ENCODE results near the gene ZNF774. TPM values are rescaled to one million over a fixed set of nuclear protein-coding genes. Genes with fewer than 3 reads are reported as not detected.

The ZNF774 gene
- total and polyA plus RNA-seq, 9 donors, result 0.83 to 4.3 (median 2.4) TPM

DNA sequence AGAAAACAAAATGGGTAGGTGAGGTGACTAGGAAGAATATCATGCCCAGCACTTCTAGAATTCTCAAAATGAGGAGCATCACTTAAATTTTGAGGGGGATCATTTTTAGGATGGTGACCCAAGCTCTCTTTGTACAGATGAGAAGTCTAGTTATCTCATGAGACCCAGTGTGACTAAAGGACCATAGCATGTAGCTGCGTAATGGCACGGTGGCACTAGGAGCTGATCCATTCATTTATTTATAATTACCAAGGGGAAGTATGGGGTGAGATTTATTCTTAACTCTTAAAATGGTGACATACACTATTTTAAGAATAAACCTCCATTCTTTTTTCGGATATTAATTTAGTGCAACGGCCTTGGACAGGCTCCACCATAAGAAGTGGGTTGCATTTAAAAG is 44.2 kb downstream of the ZNF774 start:
- no peak overlapping the region for H3K4me3 ChIP-seq
- 74 to 82% (median 79%) methylated on average over 4 of the region's 4 CpGs for WGBS, 3 donors
- no peak for DNase-seq
- TF ChIP-seq POLR2A (IDR thresholded peaks at IDR 0.05) (no peak), EP300 (IDR thresholded peaks at IDR 0.05) (no peak)
- TF ChIP-seq, protein P1, sequence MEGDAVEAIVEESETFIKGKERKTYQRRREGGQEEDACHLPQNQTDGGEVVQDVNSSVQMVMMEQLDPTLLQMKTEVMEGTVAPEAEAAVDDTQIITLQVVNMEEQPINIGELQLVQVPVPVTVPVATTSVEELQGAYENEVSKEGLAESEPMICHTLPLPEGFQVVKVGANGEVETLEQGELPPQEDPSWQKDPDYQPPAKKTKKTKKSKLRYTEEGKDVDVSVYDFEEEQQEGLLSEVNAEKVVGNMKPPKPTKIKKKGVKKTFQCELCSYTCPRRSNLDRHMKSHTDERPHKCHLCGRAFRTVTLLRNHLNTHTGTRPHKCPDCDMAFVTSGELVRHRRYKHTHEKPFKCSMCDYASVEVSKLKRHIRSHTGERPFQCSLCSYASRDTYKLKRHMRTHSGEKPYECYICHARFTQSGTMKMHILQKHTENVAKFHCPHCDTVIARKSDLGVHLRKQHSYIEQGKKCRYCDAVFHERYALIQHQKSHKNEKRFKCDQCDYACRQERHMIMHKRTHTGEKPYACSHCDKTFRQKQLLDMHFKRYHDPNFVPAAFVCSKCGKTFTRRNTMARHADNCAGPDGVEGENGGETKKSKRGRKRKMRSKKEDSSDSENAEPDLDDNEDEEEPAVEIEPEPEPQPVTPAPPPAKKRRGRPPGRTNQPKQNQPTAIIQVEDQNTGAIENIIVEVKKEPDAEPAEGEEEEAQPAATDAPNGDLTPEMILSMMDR (IDR thresholded peaks at IDR 0.05), result no peak
- H3K27ac ChIP-seq, result no peak overlapping the region
- no peaks in the 10 kb centered on the region for H3K9me3 ChIP-seq
- peaks cover 8% of the 10 kb centered on the region for H3K4me1 ChIP-seq (ENCODE audit: insufficient read depth)
- intact Hi-C loops (cut with DNase I), result no loop called here
- no peaks in the 10 kb centered on the region for H3K27me3 ChIP-seq
- no peaks in the 10 kb centered on the region for H3K36me3 ChIP-seq

DNA sequence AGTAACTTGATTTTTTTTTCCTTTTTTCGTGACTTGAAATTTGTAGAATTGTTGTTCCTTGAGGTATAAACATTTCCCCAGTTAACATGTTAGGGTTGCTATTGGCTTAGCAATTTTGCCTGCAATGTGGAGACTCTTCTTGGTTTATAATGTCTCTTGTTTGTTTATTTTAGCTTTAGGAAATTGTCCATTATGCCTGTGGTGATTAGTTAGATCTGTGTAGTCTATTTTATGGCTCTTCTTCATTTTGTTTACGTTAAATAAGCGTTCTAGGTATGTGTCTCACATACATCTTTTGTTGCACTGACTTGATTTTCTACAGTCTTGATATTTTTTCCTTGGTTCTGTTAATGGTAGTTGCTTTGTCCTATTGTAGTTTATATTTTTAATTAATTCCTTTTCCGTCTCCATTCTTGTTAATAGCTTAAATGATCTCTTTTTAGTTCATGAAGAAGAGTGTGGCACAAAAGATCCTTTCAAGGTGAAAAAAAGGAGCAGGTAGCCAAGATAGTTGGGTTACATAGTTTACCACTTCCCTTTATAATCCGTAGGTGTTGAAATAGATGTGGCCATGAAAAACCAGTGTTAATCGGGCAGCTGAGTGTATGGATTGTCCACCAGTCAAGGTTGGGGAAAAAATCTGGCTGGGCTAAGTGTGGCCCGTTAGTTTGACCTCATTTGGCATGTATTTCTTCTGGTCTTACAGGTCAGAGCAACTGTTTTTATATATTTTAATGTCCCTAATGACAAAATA is 48.1 kb downstream of the ZNF774 start:
- Histone ChIP-seq H3K27ac (peak overlapping the region; percentile 58 to 73), H3K9me3 (no peaks in the 10 kb centered on the region), H3K4me1 (ENCODE audit: insufficient read depth) (peaks cover 17% of the 10 kb centered on the region), H3K36me3 (no peaks in the 10 kb centered on the region), H3K4me3 (no peak overlapping the region), H3K27me3 (no peaks in the 10 kb centered on the region)
- TF ChIP-seq, protein P1 (IDR thresholded peaks at IDR 0.05), result no peak
- no peak for TF ChIP-seq EP300 (IDR thresholded peaks at IDR 0.05)
- no peak for TF ChIP-seq POLR2A (IDR thresholded peaks at IDR 0.05)
- DNase-seq, result no peak
- WGBS, 3 donors, result 57 to 67% (median 61%) methylated on average over 7 of the region's 7 CpGs
- intact Hi-C loops (cut with DNase I), result no loop called here

DNA sequence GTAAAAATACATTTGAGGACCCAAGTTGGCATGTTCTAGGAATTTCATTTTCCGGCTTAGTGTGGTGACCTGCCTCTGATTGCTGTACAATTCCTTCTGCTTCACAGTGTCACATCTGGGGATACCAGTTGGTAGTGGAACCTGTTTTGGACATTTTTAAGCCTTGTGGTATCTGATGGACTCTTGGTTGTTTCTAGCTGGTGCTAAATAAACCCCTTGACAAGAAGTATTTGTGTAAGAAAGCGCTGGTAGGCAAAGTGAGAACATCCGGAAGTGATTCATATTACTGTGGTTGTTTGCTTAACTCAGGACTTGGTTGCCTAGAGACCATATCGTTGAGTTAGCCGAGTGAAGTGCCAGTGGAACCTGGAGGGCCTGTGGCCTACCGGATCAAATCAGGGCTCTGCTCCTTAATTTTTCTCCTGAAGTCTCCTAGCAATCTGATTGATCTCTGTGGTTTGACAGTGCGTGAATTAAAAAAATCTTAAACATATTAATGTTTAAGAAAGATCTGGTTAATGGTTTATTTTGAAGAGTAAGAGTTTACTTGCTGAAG is 48.8 kb downstream of the ZNF774 start:
- Histone ChIP-seq H3K4me3 (no peak overlapping the region), H3K4me1 (ENCODE audit: insufficient read depth) (peaks cover 16% of the 10 kb centered on the region), H3K27me3 (no peaks in the 10 kb centered on the region), H3K36me3 (no peaks in the 10 kb centered on the region), H3K9me3 (no peaks in the 10 kb centered on the region), H3K27ac (peak overlapping the region; percentile 58 to 73)
- DNase-seq, result peak in 4 of 5 donors; percentile 54 to 78 (median 58)
- TF ChIP-seq, protein P1 (IDR thresholded peaks at IDR 0.05), result no peak
- no peak for TF ChIP-seq EP300 (IDR thresholded peaks at IDR 0.05)
- TF ChIP-seq POLR2A (IDR thresholded peaks at IDR 0.05), result no peak
- intact Hi-C loops (cut with DNase I), result no loop called here
- WGBS, 3 donors, result 9 to 11% (median 11%) methylated on average over 7 of the region's 7 CpGs

DNA sequence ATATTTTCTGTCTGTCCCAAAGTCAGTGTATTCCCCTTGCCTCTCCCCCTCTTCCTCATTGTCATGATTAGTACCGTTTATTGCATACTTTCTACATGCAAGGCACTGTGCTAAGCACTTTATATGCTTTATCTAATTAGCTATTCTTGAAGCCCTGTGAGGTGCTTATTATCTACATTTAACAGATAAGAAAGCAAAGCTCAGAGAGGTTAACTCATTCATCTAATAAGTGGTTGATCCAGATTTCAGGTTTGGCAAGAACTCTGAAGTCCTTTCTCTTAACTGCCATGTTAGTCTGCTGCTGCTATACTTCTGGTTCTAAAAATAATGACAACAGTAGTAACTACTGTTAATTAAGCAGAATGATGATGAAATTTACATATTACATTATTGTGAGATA is 49.4 kb downstream of the ZNF774 start:
- TF ChIP-seq EP300 (IDR thresholded peaks at IDR 0.05), result no peak
- TF ChIP-seq, protein P1 (IDR thresholded peaks at IDR 0.05), result no peak
- no peak for TF ChIP-seq POLR2A (IDR thresholded peaks at IDR 0.05)
- H3K4me3 ChIP-seq, result no peak overlapping the region
- WGBS, 3 donors, result 0 to 5% (median 5%) methylated on average over 1 of the region's 1 CpG
- no peak for DNase-seq
- no peaks in the 10 kb centered on the region for H3K27me3 ChIP-seq
- intact Hi-C loops (cut with DNase I), result no loop called here
- no peaks in the 10 kb centered on the region for H3K36me3 ChIP-seq
- H3K4me1 ChIP-seq (ENCODE audit: insufficient read depth), result peaks cover 20% of the 10 kb centered on the region
- peak overlapping the region in 1 of 2 donors; percentile 73 for H3K27ac ChIP-seq
- H3K9me3 ChIP-seq, result no peaks in the 10 kb centered on the region

Measured in ovary (tissue), 9 donors.